Loucy (cell line): ENCODE data around the gene PITX1.

Experiments used
- H2AFZ ChIP-seq: fragments of 200-600 bp; sonication (generic); 2 replicates; pipeline ENCODE4 v1.6.0; 2016; ENCODE audit warnings: antibody characterized with exemption, mild to moderate bottlenecking, low read length, moderate library complexity
- H3F3A ChIP-seq: fragments of 200-600 bp; 2 replicates; pipeline ENCODE4 v1.6.0; 2016; ENCODE audit warnings: antibody characterized with exemption, low read depth, mild to moderate bottlenecking
- H3K27me3 ChIP-seq: fragments of 200-600 bp; sonication (generic); 2 replicates; pipeline ENCODE4 v1.6.1; 2014; ENCODE audit warnings: low read length, mild to moderate bottlenecking; ENCODE audit not compliant: insufficient read depth, poor library complexity, severe bottlenecking
- H3K36me3 ChIP-seq: fragments of 200-600 bp; sonication (generic); 2 replicates; pipeline ENCODE4 v1.6.1; 2016; ENCODE audit warnings: low read length; ENCODE audit not compliant: insufficient read depth
- H3K4me1 ChIP-seq: fragments of 200-600 bp; sonication (generic); 2 replicates; pipeline ENCODE4 v1.5.1; 2014; ENCODE audit warnings: low read length, mild to moderate bottlenecking; ENCODE audit not compliant: insufficient read depth, poor library complexity, severe bottlenecking
- H3K4me2 ChIP-seq: fragments of 200-600 bp; sonication (generic); 2 replicates; pipeline ENCODE4 v1.6.0; 2014; ENCODE audit warnings: antibody characterized with exemption, low read length, low read depth, mild to moderate bottlenecking; ENCODE audit not compliant: poor library complexity, severe bottlenecking
- H3K4me3 ChIP-seq: fragments of 200-600 bp; sonication (generic); 2 replicates; pipeline ENCODE4 v1.5.1; 2014; ENCODE audit warnings: low read length, mild to moderate bottlenecking, mixed read lengths; ENCODE audit not compliant: poor library complexity, severe bottlenecking
- H3K79me2 ChIP-seq: fragments of 200-600 bp; sonication (generic); 2 replicates; pipeline ENCODE4 v1.6.1; 2014; ENCODE audit warnings: low read length; ENCODE audit not compliant: insufficient read depth
- H3K9ac ChIP-seq: fragments of 200-600 bp; sonication (generic); 2 replicates; pipeline ENCODE4 v1.6.0; 2014; ENCODE audit warnings: mild to moderate bottlenecking, low read depth, low read length, moderate library complexity; ENCODE audit not compliant: poor library complexity, severe bottlenecking
- H3K9me2 ChIP-seq: fragments of 200-600 bp; sonication (generic); replicated peaks from 2 replicates; pipeline ENCODE4 v1.6.1; 2016; ENCODE audit warnings: low read depth, low read length, mixed read lengths
- H3K9me3 ChIP-seq: fragments of 200-600 bp; sonication (generic); 2 replicates; pipeline ENCODE4 v1.6.1; 2014; ENCODE audit warnings: mild to moderate bottlenecking, antibody characterized with exemption, low read length, low read depth; ENCODE audit not compliant: insufficient read depth
- H4K20me1 ChIP-seq: fragments of 200-600 bp; sonication (generic); 2 replicates; pipeline ENCODE4 v1.6.0; 2014; ENCODE audit warnings: antibody characterized with exemption, low read length, mild to moderate bottlenecking; ENCODE audit not compliant: insufficient read depth, poor library complexity, severe bottlenecking
- EZH2phosphoT487 ChIP-seq: fragments of 200-600 bp; IDR thresholded peaks from 2 replicates; pipeline ENCODE4 v1.6.1; 2018; ENCODE audit warnings: antibody characterized with exemption, mild to moderate bottlenecking, moderate library complexity, borderline replicate concordance
- TF ChIP-seq, protein P1 (sequence below): fragments of 200-600 bp; sonication (generic); conservative IDR thresholded peaks from 2 replicates; pipeline ENCODE4 v1.5.1; 2014; ENCODE audit warnings: mild to moderate bottlenecking, antibody characterized with exemption, low read length

The PITX1 gene

DNA sequence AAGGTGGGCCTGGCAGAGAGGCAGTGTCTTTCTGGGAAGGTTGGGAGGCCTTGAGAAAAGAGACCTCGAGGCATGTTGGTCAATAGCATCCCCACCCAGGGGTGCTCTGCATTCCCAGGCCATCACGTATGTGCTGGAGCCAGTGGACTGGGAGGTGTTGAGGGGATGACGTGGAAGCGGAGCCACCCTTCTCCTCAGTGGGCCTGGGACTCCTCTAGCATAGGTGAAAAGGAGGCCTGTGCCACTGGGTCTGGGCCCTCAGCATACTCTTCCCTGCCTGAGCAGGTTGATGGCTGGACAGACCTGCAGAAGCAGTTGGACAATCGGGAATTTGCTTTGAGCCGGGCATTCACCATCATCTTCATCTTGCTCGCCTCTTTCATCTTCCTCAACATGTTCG, 25.5 kb downstream of the PITX1 start:
- Histone ChIP-seq H3K9me2 (no peaks in the 10 kb centered on the region), H3K4me3 (no peak overlapping the region), H3K27me3 (no peaks in the 10 kb centered on the region), H3K79me2 (no peaks in the 10 kb centered on the region), H3K36me3 (no peaks in the 10 kb centered on the region), H4K20me1 (no peaks in the 10 kb centered on the region), H3K9me3 (no peaks in the 10 kb centered on the region), H3K4me1 (peaks cover 9% of the 10 kb centered on the region), H2AFZ (no peak overlapping the region), H3F3A (no peaks in the 10 kb centered on the region), H3K9ac (no peak overlapping the region), H3K4me2 (no peak overlapping the region)
- TF ChIP-seq EZH2phosphoT487, result no peak
- TF ChIP-seq, protein P1, sequence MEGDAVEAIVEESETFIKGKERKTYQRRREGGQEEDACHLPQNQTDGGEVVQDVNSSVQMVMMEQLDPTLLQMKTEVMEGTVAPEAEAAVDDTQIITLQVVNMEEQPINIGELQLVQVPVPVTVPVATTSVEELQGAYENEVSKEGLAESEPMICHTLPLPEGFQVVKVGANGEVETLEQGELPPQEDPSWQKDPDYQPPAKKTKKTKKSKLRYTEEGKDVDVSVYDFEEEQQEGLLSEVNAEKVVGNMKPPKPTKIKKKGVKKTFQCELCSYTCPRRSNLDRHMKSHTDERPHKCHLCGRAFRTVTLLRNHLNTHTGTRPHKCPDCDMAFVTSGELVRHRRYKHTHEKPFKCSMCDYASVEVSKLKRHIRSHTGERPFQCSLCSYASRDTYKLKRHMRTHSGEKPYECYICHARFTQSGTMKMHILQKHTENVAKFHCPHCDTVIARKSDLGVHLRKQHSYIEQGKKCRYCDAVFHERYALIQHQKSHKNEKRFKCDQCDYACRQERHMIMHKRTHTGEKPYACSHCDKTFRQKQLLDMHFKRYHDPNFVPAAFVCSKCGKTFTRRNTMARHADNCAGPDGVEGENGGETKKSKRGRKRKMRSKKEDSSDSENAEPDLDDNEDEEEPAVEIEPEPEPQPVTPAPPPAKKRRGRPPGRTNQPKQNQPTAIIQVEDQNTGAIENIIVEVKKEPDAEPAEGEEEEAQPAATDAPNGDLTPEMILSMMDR, result no peak

DNA sequence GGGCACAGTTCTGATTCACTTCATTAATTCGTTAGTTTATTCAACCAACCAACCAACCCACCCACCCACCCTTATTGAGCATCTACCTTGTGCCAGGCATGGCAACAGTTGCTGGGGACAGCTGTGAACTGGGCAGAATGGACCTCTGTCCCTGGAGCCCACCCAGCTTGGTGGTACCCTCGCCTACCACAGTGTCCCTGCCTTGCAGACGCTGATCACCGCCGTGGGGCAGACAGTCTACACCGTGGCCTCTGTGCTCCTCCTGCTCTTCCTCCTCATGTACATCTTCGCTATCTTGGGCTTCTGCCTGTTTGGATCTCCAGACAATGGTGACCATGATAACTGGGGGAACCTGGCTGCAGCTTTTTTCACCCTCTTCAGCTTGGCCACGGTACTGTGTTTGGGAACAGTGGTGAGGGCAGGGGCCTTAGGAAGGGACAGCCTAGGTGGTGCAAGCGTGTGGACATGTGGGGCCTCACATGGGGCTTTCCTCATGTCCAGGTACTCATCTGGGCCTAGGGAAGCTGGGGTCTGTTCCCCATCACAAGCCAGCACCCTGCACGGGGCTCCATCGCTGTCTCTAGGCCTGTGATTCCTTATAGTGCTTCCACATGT, 26.2 kb downstream of the PITX1 start:
- Histone ChIP-seq H3K79me2 (no peaks in the 10 kb centered on the region), H3K4me3 (no peak overlapping the region), H3K9me2 (no peaks in the 10 kb centered on the region), H3K27me3 (no peaks in the 10 kb centered on the region), H3K4me2 (no peak overlapping the region), H3K36me3 (no peaks in the 10 kb centered on the region), H4K20me1 (no peaks in the 10 kb centered on the region), H3K9me3 (no peaks in the 10 kb centered on the region), H2AFZ (no peak overlapping the region), H3K9ac (no peak overlapping the region), H3K4me1 (peaks cover 9% of the 10 kb centered on the region), H3F3A (no peaks in the 10 kb centered on the region)
- TF ChIP-seq, protein P1, result no peak
- TF ChIP-seq EZH2phosphoT487, result no peak

DNA sequence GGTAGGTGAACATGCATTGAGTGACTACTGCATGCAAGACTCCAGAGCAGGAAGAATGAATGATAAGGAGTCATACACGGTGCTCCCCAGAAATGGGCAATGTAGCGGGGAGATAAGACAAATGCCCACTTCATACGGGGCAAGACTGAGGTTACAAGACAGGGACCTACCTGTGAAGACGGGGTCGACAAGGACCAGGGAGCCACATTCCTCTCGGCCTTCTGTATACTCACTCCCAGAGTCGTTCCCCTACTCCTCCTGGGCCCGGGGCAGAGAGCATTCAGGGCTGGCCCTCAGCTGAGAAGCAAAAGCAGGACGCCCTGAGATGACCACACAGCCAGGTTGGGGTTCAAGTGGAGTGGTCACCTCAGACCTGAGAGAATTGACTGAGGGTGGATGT, 26.7 kb downstream of the PITX1 start:
- Histone ChIP-seq H3F3A (no peaks in the 10 kb centered on the region), H3K4me3 (no peak overlapping the region), H3K9me3 (no peaks in the 10 kb centered on the region), H3K4me2 (no peak overlapping the region), H3K9ac (no peak overlapping the region), H4K20me1 (no peaks in the 10 kb centered on the region), H3K36me3 (no peaks in the 10 kb centered on the region), H3K27me3 (no peaks in the 10 kb centered on the region), H3K9me2 (no peaks in the 10 kb centered on the region), H3K79me2 (no peaks in the 10 kb centered on the region), H2AFZ (no peak overlapping the region), H3K4me1 (peaks cover 9% of the 10 kb centered on the region)
- no peak for TF ChIP-seq EZH2phosphoT487
- TF ChIP-seq, protein P1, result no peak
